ENCODE data around the gene PGLYRP3.
A peak's percentile ranks its signal among the peaks of the same experiment; 100 is the strongest.

DNA sequence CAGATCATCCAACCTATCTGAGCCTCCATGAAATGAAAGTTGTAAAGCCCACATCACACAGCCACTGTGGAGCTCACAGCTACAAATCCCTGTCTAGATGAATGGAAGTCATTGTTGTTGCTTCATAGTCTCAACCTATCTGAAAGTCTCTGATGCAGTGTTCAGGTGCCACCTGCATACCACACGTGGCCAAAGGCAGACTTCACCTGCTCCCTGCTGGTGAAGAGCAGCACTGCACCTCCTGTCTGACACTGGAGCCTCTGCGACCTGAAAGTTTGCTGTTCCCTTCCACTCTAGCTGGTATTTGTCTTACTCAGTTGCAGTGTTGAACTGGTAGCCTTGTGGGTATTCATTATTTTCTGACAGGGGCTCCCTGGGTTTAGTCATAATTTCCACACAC is 34.9 kb downstream of the PGLYRP3 start:
- no peak for TF ChIP-seq PATZ1 (tag by site-specific recombination; IDR thresholded peaks at IDR 0.05)
- peak; percentile 40; the same call in 1 of the 2 replicates for TF ChIP-seq CTCF (tag by site-specific recombination; IDR thresholded peaks at IDR 0.05)
- no peak for TF ChIP-seq ZNF433 (tag by site-specific recombination; IDR thresholded peaks at IDR 0.05; ENCODE audit: low read depth)
- TF ChIP-seq ZNF292 (tag by site-specific recombination; IDR thresholded peaks at IDR 0.05; ENCODE audit: borderline replicate concordance, low read depth): no peak
- no peak for TF ChIP-seq KLF10 (tag by site-specific recombination; IDR thresholded peaks at IDR 0.05)
- no peak for TF ChIP-seq YY1 (tag by site-specific recombination; IDR thresholded peaks at IDR 0.05)
- TF ChIP-seq GLIS2 (tag by site-specific recombination; IDR thresholded peaks at IDR 0.05): no peak
- TF ChIP-seq, protein P1, sequence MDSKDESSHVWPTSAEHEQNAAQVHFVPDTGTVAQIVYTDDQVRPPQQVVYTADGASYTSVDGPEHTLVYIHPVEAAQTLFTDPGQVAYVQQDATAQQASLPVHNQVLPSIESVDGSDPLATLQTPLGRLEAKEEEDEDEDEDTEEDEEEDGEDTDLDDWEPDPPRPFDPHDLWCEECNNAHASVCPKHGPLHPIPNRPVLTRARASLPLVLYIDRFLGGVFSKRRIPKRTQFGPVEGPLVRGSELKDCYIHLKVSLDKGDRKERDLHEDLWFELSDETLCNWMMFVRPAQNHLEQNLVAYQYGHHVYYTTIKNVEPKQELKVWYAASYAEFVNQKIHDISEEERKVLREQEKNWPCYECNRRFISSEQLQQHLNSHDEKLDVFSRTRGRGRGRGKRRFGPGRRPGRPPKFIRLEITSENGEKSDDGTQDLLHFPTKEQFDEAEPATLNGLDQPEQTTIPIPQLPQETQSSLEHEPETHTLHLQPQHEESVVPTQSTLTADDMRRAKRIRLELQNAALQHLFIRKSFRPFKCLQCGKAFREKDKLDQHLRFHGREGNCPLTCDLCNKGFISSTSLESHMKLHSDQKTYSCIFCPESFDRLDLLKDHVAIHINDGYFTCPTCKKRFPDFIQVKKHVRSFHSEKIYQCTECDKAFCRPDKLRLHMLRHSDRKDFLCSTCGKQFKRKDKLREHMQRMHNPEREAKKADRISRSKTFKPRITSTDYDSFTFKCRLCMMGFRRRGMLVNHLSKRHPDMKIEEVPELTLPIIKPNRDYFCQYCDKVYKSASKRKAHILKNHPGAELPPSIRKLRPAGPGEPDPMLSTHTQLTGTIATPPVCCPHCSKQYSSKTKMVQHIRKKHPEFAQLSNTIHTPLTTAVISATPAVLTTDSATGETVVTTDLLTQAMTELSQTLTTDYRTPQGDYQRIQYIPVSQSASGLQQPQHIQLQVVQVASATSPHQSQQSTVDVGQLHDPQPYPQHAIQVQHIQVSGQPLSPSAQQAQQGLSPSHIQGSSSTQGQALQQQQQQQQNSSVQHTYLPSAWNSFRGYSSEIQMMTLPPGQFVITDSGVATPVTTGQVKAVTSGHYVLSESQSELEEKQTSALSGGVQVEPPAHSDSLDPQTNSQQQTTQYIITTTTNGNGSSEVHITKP (tag by site-specific recombination; IDR thresholded peaks at IDR 0.05): no peak
- no peak for TF ChIP-seq ZNF341 (tag by site-specific recombination; IDR thresholded peaks at IDR 0.05; ENCODE audit: low read depth)
- no peak for TF ChIP-seq MZF1 (tag by site-specific recombination; IDR thresholded peaks at IDR 0.05; ENCODE audit: borderline replicate concordance)
- no peak for TF ChIP-seq ZNF280C (tag by site-specific recombination; IDR thresholded peaks at IDR 0.05)
- TF ChIP-seq ZNF302 (tag by site-specific recombination; IDR thresholded peaks at IDR 0.05; ENCODE audit: low read depth): no peak
- TF ChIP-seq RBAK (tag by site-specific recombination; IDR thresholded peaks at IDR 0.05): no peak
- TF ChIP-seq, protein P2, sequence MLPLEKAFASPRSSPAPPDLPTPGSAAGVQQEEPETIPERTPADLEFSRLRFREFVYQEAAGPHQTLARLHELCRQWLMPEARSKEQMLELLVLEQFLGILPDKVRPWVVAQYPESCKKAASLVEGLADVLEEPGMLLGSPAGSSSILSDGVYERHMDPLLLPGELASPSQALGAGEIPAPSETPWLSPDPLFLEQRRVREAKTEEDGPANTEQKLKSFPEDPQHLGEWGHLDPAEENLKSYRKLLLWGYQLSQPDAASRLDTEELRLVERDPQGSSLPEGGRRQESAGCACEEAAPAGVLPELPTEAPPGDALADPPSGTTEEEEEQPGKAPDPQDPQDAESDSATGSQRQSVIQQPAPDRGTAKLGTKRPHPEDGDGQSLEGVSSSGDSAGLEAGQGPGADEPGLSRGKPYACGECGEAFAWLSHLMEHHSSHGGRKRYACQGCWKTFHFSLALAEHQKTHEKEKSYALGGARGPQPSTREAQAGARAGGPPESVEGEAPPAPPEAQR (tag by site-specific recombination; IDR thresholded peaks at IDR 0.05): no peak

Data from HEK293 (cell line).